Right lobe of liver (tissue), 4 donors: ENCODE results near the gene SERPINB5.

Experiments used
- POLR2A ChIP-seq: fragments of 450-650 bp; IDR thresholded peaks from one replicate; pipeline ENCODE4 v1.6.1; 2017; ENCODE audit warnings: antibody characterized with exemption, mild to moderate bottlenecking
- TF ChIP-seq, protein P1 (sequence below), 4 donors: fragments of 200-600 bp in 3 of 4; fragments of 450-650 bp in 1 of 4; IDR thresholded peaks; one replicate each; pipeline versions ENCODE4 v1.5.1 to v1.8.0; 2016 to 2022; ENCODE audit warnings: antibody characterized with exemption in 4 of 4, mild to moderate bottlenecking in 2 of 4
- donor health status: DM: no; HTN: no; CAD: no.
- donor health status: DM: no; HTN: no; CAD: no.
- donor health status: DM: no; HTN: yes; CAD: no.

DNA sequence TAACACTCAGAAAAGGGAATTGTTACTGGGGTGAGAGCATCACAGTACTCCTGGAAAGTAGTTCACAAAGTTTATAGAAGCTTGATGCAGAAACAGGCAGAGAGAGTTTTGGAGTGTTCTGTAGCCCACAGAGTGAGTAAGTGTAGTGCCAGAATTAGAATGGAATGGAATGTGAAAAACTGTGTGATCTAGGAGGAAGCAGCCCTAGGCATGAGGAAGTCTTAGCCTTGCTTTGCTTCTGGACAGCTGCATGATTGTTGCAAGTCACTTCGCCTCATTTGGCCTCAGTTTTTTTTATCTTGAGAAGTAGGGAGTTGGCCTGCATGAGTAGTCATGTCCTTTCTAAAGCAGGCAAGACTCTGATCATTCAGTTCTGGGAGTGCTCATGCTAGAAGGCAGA is 76.3 kb downstream of the SERPINB5 start:
- TF ChIP-seq POLR2A = no peak
- TF ChIP-seq, protein P1, sequence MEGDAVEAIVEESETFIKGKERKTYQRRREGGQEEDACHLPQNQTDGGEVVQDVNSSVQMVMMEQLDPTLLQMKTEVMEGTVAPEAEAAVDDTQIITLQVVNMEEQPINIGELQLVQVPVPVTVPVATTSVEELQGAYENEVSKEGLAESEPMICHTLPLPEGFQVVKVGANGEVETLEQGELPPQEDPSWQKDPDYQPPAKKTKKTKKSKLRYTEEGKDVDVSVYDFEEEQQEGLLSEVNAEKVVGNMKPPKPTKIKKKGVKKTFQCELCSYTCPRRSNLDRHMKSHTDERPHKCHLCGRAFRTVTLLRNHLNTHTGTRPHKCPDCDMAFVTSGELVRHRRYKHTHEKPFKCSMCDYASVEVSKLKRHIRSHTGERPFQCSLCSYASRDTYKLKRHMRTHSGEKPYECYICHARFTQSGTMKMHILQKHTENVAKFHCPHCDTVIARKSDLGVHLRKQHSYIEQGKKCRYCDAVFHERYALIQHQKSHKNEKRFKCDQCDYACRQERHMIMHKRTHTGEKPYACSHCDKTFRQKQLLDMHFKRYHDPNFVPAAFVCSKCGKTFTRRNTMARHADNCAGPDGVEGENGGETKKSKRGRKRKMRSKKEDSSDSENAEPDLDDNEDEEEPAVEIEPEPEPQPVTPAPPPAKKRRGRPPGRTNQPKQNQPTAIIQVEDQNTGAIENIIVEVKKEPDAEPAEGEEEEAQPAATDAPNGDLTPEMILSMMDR (IDR thresholded peaks at IDR 0.05) = no peak
